ENCODE data around the gene LAMA4. TPM values are rescaled to one million over a fixed set of nuclear protein-coding genes. Genes with fewer than 3 reads are reported as not detected.

LAMA4 gene
- total RNA-seq, 6 experiments from 2014 or later: 80.6 to 130 (median 89.8) TPM

GRCh38 chr6:112141707-112142106, 112.7 kb downstream of the LAMA4 start:
- H3K27ac Mint-ChIP-seq: no peak overlapping the region
- H3K4me1 Mint-ChIP-seq (ENCODE audit: low read depth): peaks cover 15% of the 10 kb centered on the region

GRCh38 chr6:112139052-112139451, 115.3 kb downstream of the LAMA4 start:
- TF ChIP-seq CTCF (IDR thresholded peaks at IDR 0.05): no peak
- no peak for DNase-seq
- H3K9me3 Mint-ChIP-seq: no peaks in the 10 kb centered on the region
- no peak overlapping the region for H3K27ac Mint-ChIP-seq
- H3K36me3 Mint-ChIP-seq (ENCODE audit: low read depth): peaks cover 28% of the 10 kb centered on the region; the same call in 1 of the 2 replicates
- no peak overlapping the region for H3K4me3 Mint-ChIP-seq
- H3K27me3 Mint-ChIP-seq (ENCODE audit: insufficient read depth): peaks cover 2% of the 10 kb centered on the region; the same call in 1 of the 2 replicates
- peaks cover 3% of the 10 kb centered on the region for H3K4me1 Mint-ChIP-seq (ENCODE audit: low read depth)

More at GRCh38 chr6:112141707-112142106, 112.7 kb downstream of the LAMA4 start:
- Mint-ChIP-seq H3K4me3 (no peak overlapping the region), H3K36me3 (ENCODE audit: low read depth) (peaks cover 31% of the 10 kb centered on the region), H3K9me3 (no peaks in the 10 kb centered on the region), H3K27me3 (ENCODE audit: insufficient read depth) (peaks cover 2% of the 10 kb centered on the region; the same call in 1 of the 2 replicates)
- no peak for TF ChIP-seq CTCF (IDR thresholded peaks at IDR 0.05)
- DNase-seq: no peak

- TF ChIP-seq CTCF (IDR thresholded peaks at IDR 0.05): no peak
- peaks cover 13% of the 10 kb centered on the region; the same call in 1 of the 2 replicates for H3K36me3 Mint-ChIP-seq (ENCODE audit: low read depth)
- H3K9me3 Mint-ChIP-seq: no peaks in the 10 kb centered on the region
- no peak for DNase-seq
- H3K4me1 Mint-ChIP-seq (ENCODE audit: low read depth): no peaks in the 10 kb centered on the region
- no peak overlapping the region for H3K4me3 Mint-ChIP-seq
- peaks cover 1% of the 10 kb centered on the region; the same call in 1 of the 2 replicates for H3K27me3 Mint-ChIP-seq (ENCODE audit: insufficient read depth)
- no peak overlapping the region for H3K27ac Mint-ChIP-seq
Measured at GRCh38 chr6:112130878-112131277, 123.5 kb downstream of the LAMA4 start.

- Mint-ChIP-seq H3K4me1 (ENCODE audit: low read depth) (no peaks in the 10 kb centered on the region), H3K9me3 (no peaks in the 10 kb centered on the region), H3K27ac (no peak overlapping the region), H3K4me3 (no peak overlapping the region), H3K36me3 (ENCODE audit: low read depth) (peaks cover 11% of the 10 kb centered on the region; the same call in 1 of the 2 replicates), H3K27me3 (ENCODE audit: insufficient read depth) (peaks cover 3% of the 10 kb centered on the region)
- no peak for DNase-seq
- TF ChIP-seq CTCF (IDR thresholded peaks at IDR 0.05): no peak
Measured at GRCh38 chr6:112128208-112128607, 126.2 kb downstream of the LAMA4 start.

GRCh38 chr6:112123982-112124381, 130.4 kb downstream of the LAMA4 start:
- peaks cover 26% of the 10 kb centered on the region; the same call in 1 of the 2 replicates for H3K36me3 Mint-ChIP-seq (ENCODE audit: low read depth)
- H3K27ac Mint-ChIP-seq: no peak overlapping the region
- peaks cover 2% of the 10 kb centered on the region; the same call in 1 of the 2 replicates for H3K27me3 Mint-ChIP-seq (ENCODE audit: insufficient read depth)
- no peak overlapping the region for H3K4me3 Mint-ChIP-seq
- no peak for DNase-seq
- no peak for TF ChIP-seq CTCF (IDR thresholded peaks at IDR 0.05)
- no peaks in the 10 kb centered on the region for H3K4me1 Mint-ChIP-seq (ENCODE audit: low read depth)
- no peaks in the 10 kb centered on the region for H3K9me3 Mint-ChIP-seq

Measured in HFFc6 (cell line).